Testis (tissue), 2 donors: ENCODE measurements around the gene GSTA4.

Source experiments
- CTCF ChIP-seq, 3 experiments: fragments of 450-650 bp in 2 of 3; fragments of 200-600 bp in 1 of 3; sonication (generic) in 1 of 3; IDR thresholded peaks; one replicate each; pipeline ENCODE4 v1.5.1; 2016 to 2019; ENCODE audit warnings: antibody characterized with exemption in 3 of 3, mild to moderate bottlenecking in 2 of 3, moderate library complexity in 1 of 3
- POLR2A ChIP-seq: fragments of 450-650 bp; IDR thresholded peaks from one replicate; pipeline ENCODE4 v1.6.1; 2017; ENCODE audit warnings: antibody characterized with exemption, mild to moderate bottlenecking, moderate library complexity

DNA sequence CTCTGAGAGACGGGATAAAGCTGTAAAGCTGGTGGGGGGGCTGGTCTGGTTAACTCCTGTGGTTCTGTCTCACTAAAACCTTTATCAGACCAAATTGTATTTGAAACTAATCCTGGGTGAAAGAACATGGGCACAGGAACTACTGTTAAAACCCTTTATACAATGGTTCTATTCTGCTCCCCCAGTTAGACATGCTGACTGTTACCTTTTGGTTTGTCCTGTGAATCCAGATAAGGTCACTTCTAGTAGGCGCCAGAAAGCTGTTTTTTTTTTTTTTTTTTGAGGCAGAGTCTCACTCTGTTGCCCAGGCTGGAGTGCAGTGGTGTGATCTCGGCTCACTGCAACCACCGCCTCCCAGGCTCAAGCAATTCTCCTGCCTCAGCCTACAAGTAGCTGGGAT lies 29.7 kb downstream of the GSTA4 start:
- TF ChIP-seq CTCF (IDR thresholded peaks at IDR 0.05) (no peak), POLR2A (no peak)
